Thoracic aorta (tissue), 2 donors: Measurements from ENCODE around the gene IGDCC3. TPM values are rescaled to one million over a fixed set of nuclear protein-coding genes. Genes with fewer than 3 reads are reported as not detected.

Source experiments
- ATAC-seq: fragments of 150-250 bp; one replicate; pipeline ENCODE4 v1.8.0; 2017; ENCODE audit warnings: low read depth; ENCODE audit not compliant: insufficient number of reproducible peaks, low FRiP score
- DNase-seq: peaks from one replicate; pipeline ENCODE4 v3.0.0-alpha.2; 2020; ENCODE audit warnings: low spot score
- H3K27ac ChIP-seq, 2 donors: fragments of 200-600 bp; sonication (generic); 1 replicate in 1 of 2; 2 replicates in 1 of 2; pipeline ENCODE4 v1.5.1; 2016; ENCODE audit warnings: mild to moderate bottlenecking in 2 of 2, moderate library complexity in 2 of 2
- H3K27me3 ChIP-seq: fragments of 200-600 bp; sonication (generic); replicated peaks from 2 replicates; pipeline ENCODE4 v1.6.0; 2016; ENCODE audit warnings: mild to moderate bottlenecking; ENCODE audit not compliant: insufficient read depth
- H3K36me3 ChIP-seq: fragments of 200-600 bp; sonication (generic); one replicate; pipeline ENCODE4 v1.5.1; 2016
- H3K4me1 ChIP-seq, 2 donors: fragments of 200-600 bp; sonication (generic); 1 replicate in 1 of 2; 2 replicates in 1 of 2; pipeline versions ENCODE4 v1.5.1 to v1.6.0; 2016; ENCODE audit warnings: low read depth in 2 of 2, mild to moderate bottlenecking in 1 of 2; ENCODE audit not compliant: control insufficient read depth in 1 of 2
- H3K4me3 ChIP-seq: fragments of 200-600 bp; sonication (generic); 2 replicates; pipeline ENCODE4 v1.5.1; 2016; ENCODE audit warnings: mild to moderate bottlenecking
- H3K9me3 ChIP-seq: fragments of 200-600 bp; sonication (generic); 2 replicates; pipeline ENCODE4 v1.5.1; 2016
- CTCF ChIP-seq: fragments of 200-600 bp; sonication (generic); IDR thresholded peaks from one replicate; pipeline ENCODE4 v1.5.1; 2019; ENCODE audit warnings: antibody characterized with exemption
- total RNA-seq, 2 donors: library from RNA; depleted of rRNA; stranded (reverse); fragments of >200 nt; gene quantifications; one replicate each; pipeline versions ENCODE4 v1.1.0 to v1.2.3, GENCODE V29; 2016

Gene IGDCC3
- total RNA-seq, 2 donors from 2014 or later = not detected

DNA sequence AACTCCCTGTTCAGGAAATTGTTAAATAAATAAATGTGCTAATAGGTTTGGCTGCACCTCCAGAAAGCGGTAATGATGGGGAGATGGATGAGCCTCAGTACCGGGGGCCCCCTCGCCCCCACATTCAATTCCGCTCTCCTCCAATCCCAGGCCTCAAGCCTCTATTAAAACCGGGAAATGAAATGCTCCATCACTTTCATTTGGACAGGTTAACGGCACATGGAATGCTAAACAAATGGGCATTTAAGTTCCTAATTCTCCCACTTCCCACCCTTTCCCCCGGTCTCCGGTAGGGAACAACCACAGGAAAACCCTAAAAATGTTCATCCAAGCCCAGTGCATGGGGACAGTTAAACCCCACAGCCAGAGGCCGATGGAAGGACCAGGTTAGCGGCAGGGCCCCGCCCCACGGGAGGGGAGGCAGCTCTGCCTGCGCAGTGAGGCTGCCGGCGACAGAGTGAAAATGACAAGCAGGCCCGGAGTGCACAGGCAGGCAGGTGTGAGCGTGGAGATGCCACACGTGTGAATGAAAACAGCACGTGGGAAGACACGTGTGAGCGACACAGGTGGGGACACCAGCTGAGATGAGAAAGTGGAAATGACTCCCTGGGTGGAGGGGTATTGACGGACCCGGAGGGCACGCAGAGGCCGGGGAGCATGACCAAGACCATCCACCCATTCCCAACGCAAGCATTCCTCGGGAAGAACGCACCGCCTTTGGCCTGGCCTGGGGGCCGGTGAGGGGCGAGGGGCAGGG, 45.2 kb downstream of the IGDCC3 start:
- ATAC-seq (no peak), DNase-seq (no peak)
- Histone ChIP-seq H3K27me3 (no peaks in the 10 kb centered on the region), H3K9me3 (no peaks in the 10 kb centered on the region), H3K4me1 (no peaks in the 10 kb centered on the region), H3K36me3 (no peaks in the 10 kb centered on the region), H3K27ac (no peak overlapping the region), H3K4me3 (no peak overlapping the region)
- TF ChIP-seq CTCF = no peak

DNA sequence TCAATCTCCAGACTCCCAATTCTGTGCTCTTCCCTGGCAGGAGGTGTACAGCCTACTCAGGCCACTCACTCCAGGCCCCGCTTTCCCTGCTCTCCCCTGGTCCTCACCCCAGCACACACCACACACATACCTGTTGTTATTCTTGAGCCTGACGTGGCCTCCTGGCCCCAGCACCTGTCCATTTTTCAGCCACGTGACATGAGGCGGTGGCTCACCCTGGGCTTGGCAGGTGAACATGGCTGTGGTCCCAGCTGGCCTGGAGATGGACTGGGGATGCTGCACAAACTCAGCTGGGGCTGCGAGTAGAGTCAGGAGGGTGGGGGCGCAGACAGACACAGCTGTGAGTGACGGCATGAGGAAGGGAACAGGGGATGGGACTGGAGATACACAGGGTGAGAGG, 46.0 kb downstream of the IGDCC3 start:
- H3K4me3 ChIP-seq = no peak overlapping the region
- H3K4me1 ChIP-seq = no peaks in the 10 kb centered on the region
- H3K36me3 ChIP-seq = no peaks in the 10 kb centered on the region
- DNase-seq = no peak
- no peak for ATAC-seq
- no peaks in the 10 kb centered on the region for H3K9me3 ChIP-seq
- TF ChIP-seq CTCF = no peak
- H3K27me3 ChIP-seq = no peaks in the 10 kb centered on the region
- H3K27ac ChIP-seq = no peak overlapping the region

- Histone ChIP-seq H3K27ac (no peak overlapping the region), H3K36me3 (no peaks in the 10 kb centered on the region), H3K9me3 (no peaks in the 10 kb centered on the region), H3K4me1 (no peaks in the 10 kb centered on the region), H3K4me3 (no peak overlapping the region), H3K27me3 (no peaks in the 10 kb centered on the region)
- no peak for TF ChIP-seq CTCF
- DNase-seq (no peak), ATAC-seq (no peak)
These were observed 46.7 kb downstream of the IGDCC3 start for GRCh38 chr15:65330934-65331645.

- ATAC-seq (no peak), DNase-seq (no peak)
- no peaks in the 10 kb centered on the region for H3K36me3 ChIP-seq
These were observed 47.6 kb downstream of the IGDCC3 start for GRCh38 chr15:65329984-65330735.

More at GRCh38 chr15:65329984-65330735, 47.6 kb downstream of the IGDCC3 start:
- Histone ChIP-seq H3K27ac (no peak overlapping the region), H3K9me3 (no peaks in the 10 kb centered on the region), H3K4me3 (no peak overlapping the region), H3K4me1 (no peaks in the 10 kb centered on the region), H3K27me3 (no peaks in the 10 kb centered on the region)
- no peak for TF ChIP-seq CTCF
